GM19438 (cell line): ENCODE data around the gene SIAE.

Experiments
- ATAC-seq: cut with Tn5 transposase; IDR thresholded peaks from one replicate; pipeline ENCODE4 v1.9.1; 2021; ENCODE audit warnings: low read depth; ENCODE audit not compliant: unreplicated experiment

SIAE gene

GRCh38 chr11:124667601-124668000, 5.9 kb downstream of the SIAE start:
- no peak for ATAC-seq

DNA sequence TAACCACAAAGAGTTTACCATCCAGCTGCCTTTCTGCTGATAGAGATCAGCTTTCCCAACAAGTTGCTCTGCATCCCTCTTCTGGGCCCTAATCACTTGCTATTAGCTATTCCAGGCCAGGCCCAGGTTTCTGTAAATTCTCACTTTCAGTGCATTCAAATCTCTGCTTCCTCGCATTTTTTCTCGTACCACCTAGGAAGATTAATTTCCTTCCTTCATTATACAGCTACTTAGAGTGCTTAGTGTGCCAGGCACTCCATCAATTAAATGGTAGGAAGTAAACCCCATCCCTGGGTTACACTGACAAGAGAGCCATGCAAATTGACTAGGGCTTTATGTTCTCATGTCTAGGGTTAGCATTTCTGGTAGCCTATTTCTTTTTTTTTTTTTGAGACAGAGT, 9.7 kb downstream of the SIAE start:
- no peak for ATAC-seq

DNA sequence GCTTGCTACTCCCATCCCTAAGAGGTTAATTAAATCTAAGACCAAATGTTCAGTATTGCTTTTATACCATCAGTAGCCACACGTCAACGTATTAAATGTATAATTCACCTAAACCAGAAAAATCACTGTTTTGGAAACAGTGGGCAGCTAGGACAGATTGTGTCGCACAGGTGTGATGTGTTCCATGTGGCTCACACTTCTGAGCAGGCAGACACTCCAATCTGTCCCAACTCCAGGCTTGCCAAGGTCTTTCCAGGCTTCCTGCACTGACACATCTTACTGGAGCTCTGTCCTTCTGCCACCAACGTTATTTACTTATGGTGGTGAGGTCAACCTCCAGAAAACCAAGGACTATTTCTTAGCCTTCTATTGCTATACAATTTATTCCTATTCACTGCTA, 11.4 kb downstream of the SIAE start:
- no peak for ATAC-seq

DNA sequence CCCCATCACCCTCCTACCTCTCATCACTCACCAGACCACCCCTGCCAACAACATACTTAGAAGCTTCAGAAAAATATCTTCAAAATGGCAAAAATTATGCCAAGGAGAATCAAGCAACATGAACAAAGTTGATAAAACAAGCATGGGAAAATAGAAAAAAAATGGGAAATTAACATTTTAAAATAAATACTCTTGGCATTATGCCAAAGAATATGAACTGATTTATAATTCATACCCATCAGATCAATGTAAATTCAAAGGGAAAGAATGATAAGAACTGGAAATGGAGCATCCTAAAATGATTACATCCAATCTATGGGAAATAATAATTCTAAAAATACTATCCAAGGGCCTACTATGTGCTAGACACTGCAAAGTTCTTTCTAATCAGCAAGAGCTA, 12.0 kb downstream of the SIAE start:
- ATAC-seq: no peak

GRCh38 chr11:124658986-124659385, 14.6 kb downstream of the SIAE start:
- ATAC-seq: no peak

GRCh38 chr11:124658501-124658900, 15.0 kb downstream of the SIAE start:
- ATAC-seq: no peak

DNA sequence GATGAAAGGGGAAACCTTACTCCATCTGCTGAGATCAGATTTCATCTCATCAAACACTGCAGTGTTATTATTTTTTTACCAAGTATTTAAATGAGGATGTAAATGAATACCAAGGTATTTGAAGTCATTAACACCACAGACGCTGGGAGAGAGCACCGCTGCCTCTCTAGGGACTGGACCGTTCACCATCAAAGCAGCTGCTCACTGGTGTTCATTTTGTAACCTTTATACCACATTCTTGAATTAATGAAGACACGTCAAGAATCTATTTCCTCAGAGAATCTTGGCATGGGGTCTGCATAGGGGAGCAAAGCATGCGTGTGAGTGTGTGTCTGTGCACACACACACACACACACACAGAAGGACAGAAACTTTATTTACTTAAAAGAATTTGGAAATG, 15.6 kb downstream of the SIAE start:
- no peak for ATAC-seq

- ATAC-seq: no peak
These were observed 16.5 kb downstream of the SIAE start for GRCh38 chr11:124656774-124657630.

DNA sequence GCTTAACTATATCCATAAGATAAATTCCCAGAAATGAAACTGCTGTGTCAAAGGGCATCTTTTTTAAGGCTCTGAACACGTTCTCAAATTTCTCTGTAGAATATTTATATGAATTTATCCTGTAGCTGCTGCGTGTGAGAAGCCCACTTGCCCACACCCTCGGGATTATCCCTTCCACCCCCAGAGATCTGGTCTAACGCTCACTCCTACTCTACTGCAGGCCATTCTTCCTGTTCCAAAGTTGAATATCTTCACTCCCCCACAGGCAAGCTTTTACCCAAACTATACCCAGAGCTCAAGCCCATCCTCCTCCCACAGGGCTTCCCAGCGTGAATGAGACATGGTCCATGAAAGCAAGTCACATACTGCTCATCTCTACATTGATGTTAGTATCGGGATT, 24.9 kb downstream of the SIAE start:
- ATAC-seq: no peak

- ATAC-seq: no peak
These were observed 27.4 kb downstream of the SIAE start for GRCh38 chr11:124646148-124646547.

GRCh38 chr11:124644426-124645280, 28.9 kb downstream of the SIAE start:
- no peak for ATAC-seq

- no peak for ATAC-seq
These were observed 29.7 kb downstream of the SIAE start for GRCh38 chr11:124643605-124644425.

DNA sequence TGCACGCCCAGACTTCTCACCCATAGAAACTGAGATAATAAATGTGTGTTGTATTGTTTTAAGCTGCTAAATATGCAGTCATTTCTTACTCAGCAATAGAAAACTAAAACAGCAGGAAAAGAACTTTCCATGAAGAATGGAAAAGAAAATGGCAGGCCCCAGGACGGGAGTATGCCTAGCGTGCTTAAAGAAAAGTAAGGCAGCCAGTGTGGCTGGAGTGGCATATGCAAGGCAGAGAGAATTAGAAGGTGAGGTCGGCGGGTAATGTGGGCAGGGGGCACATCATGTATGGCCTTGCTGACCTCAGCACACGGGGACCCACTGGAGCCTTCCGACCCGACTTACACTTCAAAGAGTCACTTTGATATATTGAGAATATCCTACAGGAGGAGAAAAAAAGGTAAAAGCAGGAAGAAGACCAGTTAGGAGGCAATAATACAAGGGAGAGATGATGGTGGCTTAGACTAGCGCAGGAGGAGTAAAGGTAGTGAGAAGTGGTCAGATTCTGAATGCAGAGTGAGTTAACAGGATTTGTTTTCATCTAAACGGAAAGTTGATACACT, 30.4 kb downstream of the SIAE start:
- ATAC-seq: no peak

DNA sequence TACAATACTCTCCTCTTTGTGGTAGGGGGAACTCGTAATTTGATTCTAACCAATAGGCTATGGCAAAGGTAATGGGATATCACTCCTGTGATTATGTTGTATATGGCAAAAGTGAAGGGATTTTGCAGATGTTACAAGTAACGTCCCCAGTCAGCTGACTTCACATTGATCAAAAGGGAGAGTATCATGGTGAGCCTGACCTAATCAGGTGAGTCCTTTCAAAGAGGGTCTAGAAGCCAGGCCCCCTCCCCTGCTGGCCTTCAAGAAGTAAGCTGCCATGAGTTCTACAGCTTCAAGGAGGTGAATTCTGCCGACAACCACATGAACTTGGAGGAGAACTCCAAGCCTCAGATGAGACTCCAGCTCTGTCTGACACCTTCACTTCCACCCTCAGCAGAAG, 30.9 kb downstream of the SIAE start:
- ATAC-seq: no peak

GRCh38 chr11:124640666-124641065, 32.9 kb downstream of the SIAE start:
- ATAC-seq: no peak

DNA sequence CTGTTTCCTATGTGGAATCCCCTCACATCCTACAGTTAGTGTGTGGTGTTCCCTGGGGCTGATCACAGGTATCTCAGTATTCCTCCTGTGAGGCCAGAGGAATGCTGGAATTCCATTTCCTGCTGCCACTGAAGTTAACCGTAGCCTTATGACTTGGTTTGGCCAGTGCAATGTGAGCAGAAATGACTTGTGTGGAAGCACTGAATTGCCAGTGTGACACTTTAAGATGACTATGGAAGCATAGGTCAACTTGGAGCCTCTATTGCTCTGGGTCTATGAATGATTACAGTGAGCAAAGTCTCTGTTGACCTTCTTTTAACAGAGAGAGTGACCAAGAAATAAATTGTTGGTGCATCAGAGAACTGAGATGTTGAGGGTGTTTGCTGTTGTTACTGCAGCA, 34.4 kb downstream of the SIAE start:
- no peak for ATAC-seq

DNA sequence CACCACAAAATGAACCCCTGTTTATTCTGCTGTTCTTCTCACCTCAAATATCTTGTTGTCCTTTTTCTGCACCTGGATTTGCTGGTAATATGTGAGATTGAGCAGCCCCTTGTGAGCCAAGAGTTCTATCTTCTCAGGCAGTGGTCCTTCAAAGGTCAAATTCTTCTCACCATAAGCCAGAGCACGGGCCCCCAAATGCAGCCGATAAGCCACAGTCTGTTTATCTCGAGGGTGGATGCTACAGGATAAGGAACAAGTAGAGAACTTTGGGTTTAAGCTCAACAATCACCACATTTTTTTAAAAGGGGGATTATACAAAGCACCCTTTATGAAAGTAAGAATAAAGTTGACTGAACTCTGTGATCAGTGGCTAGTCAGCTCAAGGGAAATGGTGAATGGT, 35.0 kb downstream of the SIAE start:
- no peak for ATAC-seq

- ATAC-seq: no peak
These were observed 37.6 kb downstream of the SIAE start for GRCh38 chr11:124635932-124636331.

DNA sequence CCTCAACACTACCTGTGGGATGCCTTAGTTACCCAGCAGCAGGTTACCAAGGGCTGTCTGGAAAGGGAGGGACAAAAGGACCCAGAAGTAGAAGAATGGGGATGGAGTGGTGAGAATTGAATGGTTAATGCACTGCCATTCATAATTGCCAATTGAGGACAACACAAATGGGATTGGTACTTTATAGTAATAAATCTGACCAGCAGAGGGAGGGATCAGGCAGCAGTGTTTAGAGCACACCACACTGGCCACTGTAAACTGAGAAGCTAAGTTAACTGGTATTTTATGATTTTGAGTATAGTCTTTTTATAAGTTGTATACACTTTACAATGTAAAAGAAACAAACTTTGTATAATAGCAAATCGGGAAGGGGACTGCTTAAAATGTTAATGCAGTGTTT, 40.2 kb downstream of the SIAE start:
- no peak for ATAC-seq

- ATAC-seq: no peak
These were observed 43.6 kb downstream of the SIAE start for GRCh38 chr11:124629961-124630360.

DNA sequence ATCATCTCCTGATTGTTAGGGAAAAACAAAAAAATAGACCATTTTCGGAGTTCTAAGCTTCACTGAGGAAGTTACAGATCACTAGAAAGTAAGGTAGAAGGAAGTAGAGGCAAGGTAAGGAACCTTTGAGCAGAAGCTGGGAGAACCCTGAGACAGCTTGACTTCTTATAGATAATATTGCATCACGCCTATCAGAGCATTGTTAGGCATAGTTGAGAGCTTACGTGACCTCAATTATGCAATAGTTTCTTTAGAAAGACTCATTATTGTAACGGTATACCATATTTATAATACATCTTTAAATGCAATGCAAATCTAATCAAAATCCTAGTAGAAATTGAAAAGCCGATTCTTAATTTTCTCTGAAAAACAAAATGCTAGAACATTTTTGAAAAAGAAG, 46.0 kb downstream of the SIAE start:
- ATAC-seq: no peak
